ENCODE results near the gene SLC20A1. TPM values are rescaled to one million over a fixed set of nuclear protein-coding genes. Genes with fewer than 3 reads are reported as not detected.

The SLC20A1 gene
- total and polyA plus RNA-seq, 4 donors: 33.0 to 47.2 (median 40.8) TPM

DNA sequence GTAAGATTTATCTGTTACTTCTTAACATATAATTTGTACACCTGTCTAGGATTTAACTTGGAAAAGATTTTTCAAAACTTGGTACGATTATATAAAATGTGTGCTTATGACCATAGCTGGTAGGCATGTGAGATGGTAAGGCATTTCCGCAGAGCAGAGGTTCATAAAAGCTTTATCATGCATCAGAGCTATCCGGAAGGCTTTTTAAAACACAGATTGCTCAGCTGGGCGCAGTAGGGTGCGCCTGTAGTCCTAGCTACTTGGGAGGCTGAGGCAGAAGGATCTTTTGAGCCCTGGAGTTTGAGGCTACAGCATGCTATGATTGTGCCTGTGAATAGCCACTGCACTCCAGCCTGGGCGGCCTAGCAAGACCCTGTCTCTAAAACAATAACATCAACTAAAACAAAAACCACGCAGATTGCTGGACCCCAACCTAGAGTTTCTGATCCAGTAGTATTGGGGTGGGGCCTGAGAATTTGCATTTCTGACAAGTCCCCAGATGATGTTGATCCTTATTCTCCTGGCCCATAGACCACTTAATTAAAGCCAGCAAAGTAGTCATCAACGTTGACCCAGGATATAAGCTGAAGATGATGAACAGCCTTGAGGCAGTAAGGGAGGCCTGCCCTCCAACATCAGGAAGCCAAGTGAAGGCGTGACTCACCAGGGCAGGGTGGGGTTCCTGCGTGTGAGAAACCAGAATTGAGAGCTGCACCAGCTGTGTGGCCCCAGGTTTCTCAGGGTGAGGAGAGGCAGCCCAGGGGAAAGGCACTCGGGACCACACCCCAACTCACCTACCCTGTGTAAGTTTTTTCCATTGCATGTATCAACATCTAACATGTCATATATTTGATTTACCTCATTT lies 21.6 kb upstream of the SLC20A1 start:
- H3K27ac ChIP-seq (ENCODE audit: low read depth, low read length): no peak overlapping the region
- 93% methylated on average over 8 of the region's 11 CpGs for WGBS (ENCODE audit: insufficient coverage)
- no peaks in the 10 kb centered on the region for H3K27me3 ChIP-seq (ENCODE audit: control insufficient read depth, insufficient read depth, low read length)
- H3K4me3 ChIP-seq (ENCODE audit: low read depth, low read length): no peak overlapping the region
- peaks cover 10% of the 10 kb centered on the region for H3K4me1 ChIP-seq (ENCODE audit: control insufficient read depth, insufficient read depth, low read length)
- no peaks in the 10 kb centered on the region for H3K9me3 ChIP-seq (ENCODE audit: control insufficient read depth, insufficient read depth, low read length)
- no peaks in the 10 kb centered on the region for H3K36me3 ChIP-seq (ENCODE audit: control insufficient read depth, insufficient read depth, low read length)
- no peak for DNase-seq (ENCODE audit: low read depth in 4 of 6, low spot score in 6 of 6)

GRCh38 chr2:112625474-112626114 lies 20.1 kb upstream of the SLC20A1 start:
- no peak overlapping the region for H3K27ac ChIP-seq (ENCODE audit: low read depth, low read length)
- H3K9me3 ChIP-seq (ENCODE audit: control insufficient read depth, insufficient read depth, low read length): no peaks in the 10 kb centered on the region
- peaks cover 10% of the 10 kb centered on the region for H3K4me1 ChIP-seq (ENCODE audit: control insufficient read depth, insufficient read depth, low read length)
- 80% methylated on average over 2 of the region's 7 CpGs for WGBS (ENCODE audit: insufficient coverage)
- DNase-seq (ENCODE audit: low read depth in 4 of 6, low spot score in 6 of 6): no peak
- no peaks in the 10 kb centered on the region for H3K27me3 ChIP-seq (ENCODE audit: control insufficient read depth, insufficient read depth, low read length)
- no peak overlapping the region for H3K4me3 ChIP-seq (ENCODE audit: low read depth, low read length)
- no peaks in the 10 kb centered on the region for H3K36me3 ChIP-seq (ENCODE audit: control insufficient read depth, insufficient read depth, low read length)

DNA sequence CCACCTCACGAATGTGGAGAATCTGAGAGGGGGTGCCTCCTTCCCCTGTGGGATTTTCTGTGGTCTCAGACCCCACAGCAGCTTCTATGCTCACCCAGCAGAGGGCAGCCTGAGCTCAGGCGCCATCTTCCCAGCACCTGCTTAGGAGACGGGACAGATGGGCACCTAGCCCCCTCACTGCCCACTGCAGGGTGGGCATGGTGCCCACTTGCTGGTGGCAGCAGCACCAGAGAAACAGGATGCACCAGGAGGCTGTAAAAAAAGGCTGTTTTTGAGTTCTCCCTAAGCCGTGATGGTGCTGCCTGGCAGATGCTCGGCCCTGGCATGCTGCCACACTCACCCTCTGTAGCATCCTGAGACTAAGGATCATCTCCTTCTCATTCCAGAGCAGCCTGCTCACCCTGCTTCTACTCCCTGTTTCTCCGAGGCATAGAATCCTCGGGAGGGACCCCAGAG lies 19.1 kb upstream of the SLC20A1 start:
- Histone ChIP-seq H3K9me3 (ENCODE audit: control insufficient read depth, insufficient read depth, low read length) (no peaks in the 10 kb centered on the region), H3K4me1 (ENCODE audit: control insufficient read depth, insufficient read depth, low read length) (peaks cover 10% of the 10 kb centered on the region), H3K4me3 (ENCODE audit: low read depth, low read length) (peak overlapping the region; percentile 7), H3K27me3 (ENCODE audit: control insufficient read depth, insufficient read depth, low read length) (no peaks in the 10 kb centered on the region), H3K27ac (ENCODE audit: low read depth, low read length) (no peak overlapping the region), H3K36me3 (ENCODE audit: control insufficient read depth, insufficient read depth, low read length) (no peaks in the 10 kb centered on the region)
- peak in 5 of 6 donors; percentile 35 to 90 (median 44) for DNase-seq (ENCODE audit: low read depth in 4 of 6, low spot score in 6 of 6)
- WGBS (ENCODE audit: insufficient coverage): 14% methylated on average over 5 of the region's 7 CpGs

DNA sequence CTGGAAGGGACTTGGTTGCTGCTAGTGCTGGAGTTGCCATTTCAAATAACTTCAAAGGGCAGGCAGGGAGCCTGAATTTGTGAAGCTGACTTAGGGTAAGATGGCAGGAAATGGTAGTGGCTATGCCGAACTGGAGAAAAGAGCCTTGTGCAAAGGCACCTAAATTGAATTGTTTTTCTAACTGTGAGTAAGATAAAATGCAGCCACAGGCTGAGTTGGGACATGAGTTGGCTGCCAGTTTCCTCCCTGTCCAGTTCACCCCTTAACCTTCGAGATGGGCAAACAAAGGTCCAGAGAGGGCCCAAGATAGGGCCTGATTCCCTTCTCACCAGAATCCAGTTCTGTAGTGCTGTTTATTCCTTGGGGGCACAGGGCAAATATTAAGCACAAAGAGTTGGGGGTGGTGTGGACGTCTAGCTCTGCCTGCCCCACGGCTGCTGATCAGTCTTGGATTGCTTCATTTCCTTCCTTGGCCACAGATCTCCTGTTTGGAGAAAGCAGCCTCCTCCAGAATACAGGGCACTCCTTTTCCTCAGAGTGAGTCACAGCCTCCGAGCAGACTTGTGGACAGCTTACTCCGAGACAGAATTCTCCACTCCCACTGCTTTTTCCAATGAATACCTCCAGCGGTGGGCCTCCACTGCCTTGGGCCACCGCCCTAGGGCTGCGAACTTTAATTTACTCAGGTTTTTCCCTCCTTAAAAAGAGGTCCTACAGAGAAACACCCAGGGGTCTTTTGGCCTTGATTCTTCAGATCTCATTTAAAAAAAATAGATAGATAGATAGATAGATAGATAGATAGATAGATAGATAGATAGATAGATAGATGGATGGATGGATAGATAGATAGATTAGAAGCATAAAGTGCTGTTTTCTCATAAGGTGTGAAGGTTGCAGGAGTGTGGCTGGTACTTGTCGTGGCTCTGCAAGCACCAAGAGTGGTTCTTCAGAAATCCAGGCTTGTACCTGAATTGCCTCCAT lies 18.4 kb upstream of the SLC20A1 start:
- no peaks in the 10 kb centered on the region for H3K27me3 ChIP-seq (ENCODE audit: control insufficient read depth, insufficient read depth, low read length)
- H3K4me3 ChIP-seq (ENCODE audit: low read depth, low read length): no peak overlapping the region
- 80% methylated on average over 8 of the region's 10 CpGs for WGBS (ENCODE audit: insufficient coverage)
- DNase-seq (ENCODE audit: low read depth in 4 of 6, low spot score in 6 of 6): no peak
- H3K27ac ChIP-seq (ENCODE audit: low read depth, low read length): no peak overlapping the region
- no peaks in the 10 kb centered on the region for H3K9me3 ChIP-seq (ENCODE audit: control insufficient read depth, insufficient read depth, low read length)
- peaks cover 10% of the 10 kb centered on the region for H3K4me1 ChIP-seq (ENCODE audit: control insufficient read depth, insufficient read depth, low read length)
- H3K36me3 ChIP-seq (ENCODE audit: control insufficient read depth, insufficient read depth, low read length): no peaks in the 10 kb centered on the region

- 96% methylated on average over 5 of the region's 6 CpGs for WGBS (ENCODE audit: insufficient coverage)
- DNase-seq (ENCODE audit: low read depth in 4 of 6, low spot score in 6 of 6): no peak
- H3K27me3 ChIP-seq (ENCODE audit: control insufficient read depth, insufficient read depth, low read length): no peaks in the 10 kb centered on the region
- H3K27ac ChIP-seq (ENCODE audit: low read depth, low read length): no peak overlapping the region
- H3K9me3 ChIP-seq (ENCODE audit: control insufficient read depth, insufficient read depth, low read length): no peaks in the 10 kb centered on the region
- H3K36me3 ChIP-seq (ENCODE audit: control insufficient read depth, insufficient read depth, low read length): no peaks in the 10 kb centered on the region
- H3K4me1 ChIP-seq (ENCODE audit: control insufficient read depth, insufficient read depth, low read length): peaks cover 10% of the 10 kb centered on the region
- no peak overlapping the region for H3K4me3 ChIP-seq (ENCODE audit: low read depth, low read length)
Measured at GRCh38 chr2:112629224-112629623, 16.5 kb upstream of the SLC20A1 start.

DNA sequence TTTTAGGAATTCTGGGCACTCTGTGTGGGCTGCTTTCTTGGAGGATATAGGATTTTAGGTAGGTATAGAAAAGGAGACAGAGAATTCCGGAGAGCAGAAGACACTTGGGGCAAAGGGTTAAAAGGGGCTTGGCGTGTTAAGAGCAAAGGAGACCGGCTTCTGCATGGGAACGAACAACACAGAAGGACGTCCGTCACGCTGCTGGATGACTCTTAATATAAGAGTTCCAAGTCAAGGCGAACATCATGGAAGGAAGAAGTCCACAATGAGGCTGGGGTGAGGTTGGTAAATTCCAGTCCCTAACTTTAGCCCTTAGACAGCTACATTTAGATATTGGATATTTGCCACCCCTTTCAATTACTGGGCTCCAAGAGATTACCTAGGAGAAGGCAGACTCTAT lies 15.9 kb upstream of the SLC20A1 start:
- Histone ChIP-seq H3K4me3 (ENCODE audit: low read depth, low read length) (no peak overlapping the region), H3K9me3 (ENCODE audit: control insufficient read depth, insufficient read depth, low read length) (no peaks in the 10 kb centered on the region), H3K36me3 (ENCODE audit: control insufficient read depth, insufficient read depth, low read length) (no peaks in the 10 kb centered on the region), H3K27ac (ENCODE audit: low read depth, low read length) (no peak overlapping the region), H3K27me3 (ENCODE audit: control insufficient read depth, insufficient read depth, low read length) (no peaks in the 10 kb centered on the region), H3K4me1 (ENCODE audit: control insufficient read depth, insufficient read depth, low read length) (peaks cover 10% of the 10 kb centered on the region)
- DNase-seq (ENCODE audit: low read depth in 4 of 6, low spot score in 6 of 6): no peak
- 71% methylated on average over 7 of the region's 8 CpGs for WGBS (ENCODE audit: insufficient coverage)

GRCh38 chr2:112630268-112630667 lies 15.5 kb upstream of the SLC20A1 start:
- no peaks in the 10 kb centered on the region for H3K36me3 ChIP-seq (ENCODE audit: control insufficient read depth, insufficient read depth, low read length)
- no peak for DNase-seq (ENCODE audit: low read depth in 4 of 6, low spot score in 6 of 6)
- no peak overlapping the region for H3K4me3 ChIP-seq (ENCODE audit: low read depth, low read length)
- H3K4me1 ChIP-seq (ENCODE audit: control insufficient read depth, insufficient read depth, low read length): peaks cover 10% of the 10 kb centered on the region
- H3K9me3 ChIP-seq (ENCODE audit: control insufficient read depth, insufficient read depth, low read length): no peaks in the 10 kb centered on the region
- H3K27me3 ChIP-seq (ENCODE audit: control insufficient read depth, insufficient read depth, low read length): no peaks in the 10 kb centered on the region
- 92% methylated on average over 2 of the region's 4 CpGs for WGBS (ENCODE audit: insufficient coverage)
- H3K27ac ChIP-seq (ENCODE audit: low read depth, low read length): no peak overlapping the region

GRCh38 chr2:112633708-112634107 lies 12.0 kb upstream of the SLC20A1 start:
- H3K9me3 ChIP-seq (ENCODE audit: control insufficient read depth, insufficient read depth, low read length): no peaks in the 10 kb centered on the region
- H3K27ac ChIP-seq (ENCODE audit: low read depth, low read length): no peak overlapping the region
- H3K4me3 ChIP-seq (ENCODE audit: low read depth, low read length): no peak overlapping the region
- 95% methylated on average over 4 of the region's 5 CpGs for WGBS (ENCODE audit: insufficient coverage)
- DNase-seq (ENCODE audit: low read depth in 4 of 6, low spot score in 6 of 6): no peak
- H3K27me3 ChIP-seq (ENCODE audit: control insufficient read depth, insufficient read depth, low read length): no peaks in the 10 kb centered on the region
- no peaks in the 10 kb centered on the region for H3K36me3 ChIP-seq (ENCODE audit: control insufficient read depth, insufficient read depth, low read length)
- no peaks in the 10 kb centered on the region for H3K4me1 ChIP-seq (ENCODE audit: control insufficient read depth, insufficient read depth, low read length)

GRCh38 chr2:112634153-112634873 lies 11.4 kb upstream of the SLC20A1 start:
- no peaks in the 10 kb centered on the region for H3K36me3 ChIP-seq (ENCODE audit: control insufficient read depth, insufficient read depth, low read length)
- no peak overlapping the region for H3K27ac ChIP-seq (ENCODE audit: low read depth, low read length)
- H3K4me1 ChIP-seq (ENCODE audit: control insufficient read depth, insufficient read depth, low read length): no peaks in the 10 kb centered on the region
- no peak for DNase-seq (ENCODE audit: low read depth in 4 of 6, low spot score in 6 of 6)
- no peak overlapping the region for H3K4me3 ChIP-seq (ENCODE audit: low read depth, low read length)
- no peaks in the 10 kb centered on the region for H3K27me3 ChIP-seq (ENCODE audit: control insufficient read depth, insufficient read depth, low read length)
- no peaks in the 10 kb centered on the region for H3K9me3 ChIP-seq (ENCODE audit: control insufficient read depth, insufficient read depth, low read length)
- WGBS (ENCODE audit: insufficient coverage): 84% methylated on average over 11 of the region's 16 CpGs

Measured in spinal cord (tissue), 10 donors.